ENCODE data around the gene TIFAB. TPM values are rescaled to one million over a fixed set of nuclear protein-coding genes. Genes with fewer than 3 reads are reported as not detected.

The TIFAB gene
- total and polyA plus RNA-seq, 4 experiments from 2014 or later = 0.19 TPM; not detected in 3

DNA sequence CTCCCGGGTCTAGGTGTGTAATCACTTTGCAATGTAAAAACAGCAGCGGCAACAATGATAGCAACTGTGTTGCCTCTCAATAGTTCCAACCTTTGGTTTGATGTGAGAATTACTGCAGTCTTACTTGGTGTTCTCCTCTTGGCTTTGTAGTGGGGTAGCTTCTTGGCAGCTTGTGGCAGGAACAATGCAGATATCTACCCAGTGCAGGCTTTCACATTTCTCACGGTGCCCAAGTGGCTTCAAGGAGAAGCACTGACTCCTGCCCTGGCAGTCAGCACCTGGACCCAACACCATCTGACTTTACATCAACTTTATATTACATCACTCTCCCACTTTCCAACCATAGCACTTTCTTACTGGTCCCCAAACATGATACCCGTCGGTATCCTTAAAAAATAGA, 28.4 kb upstream of the TIFAB start:
- H3K4me3 Mint-ChIP-seq = no peak overlapping the region
- no peaks in the 10 kb centered on the region for H3K4me1 Mint-ChIP-seq
- Histone ChIP-seq H3K4me3 (ENCODE audit: low read length in 2 of 2) (no peak overlapping the region), H3K4me1 (ENCODE audit: insufficient read depth, low read length) (no peaks in the 10 kb centered on the region), H3K9me3 (ENCODE audit: control insufficient read depth in 1 of 2, low read length in 2 of 2) (no peaks in the 10 kb centered on the region), H3K27me3 (ENCODE audit: insufficient read depth, low read length) (peaks cover 2% of the 10 kb centered on the region), H3K36me3 (ENCODE audit: insufficient read depth, low read length) (no peaks in the 10 kb centered on the region), H3K27ac (ENCODE audit: low read depth, low read length) (no peak overlapping the region)
- ChIA-PET POLR2A (ENCODE audit: partially characterized antibody) (no interaction called here), CTCF (ENCODE audit: partially characterized antibody) (interaction anchor here (1.2 to 2.5 kb wide), 3 partner anchors 15 to 86 kb away, joined by 5 to 13 read pairs (median 6); no protein-coding TSS in a partner anchor)
- intact Hi-C loops (cut with micrococcal nuclease) = no loop called here
- H3K27ac Mint-ChIP-seq = no peak overlapping the region
- no peaks in the 10 kb centered on the region for H3K36me3 Mint-ChIP-seq
- peaks cover 15 to 29% of the 10 kb centered on the region in 2 donors for H3K27me3 Mint-ChIP-seq
- H3K9me3 Mint-ChIP-seq = no peaks in the 10 kb centered on the region
- DNase-seq = no peak

GRCh38 chr5:135478938-135479337, 26.8 kb upstream of the TIFAB start:
- POLR2A ChIA-PET (ENCODE audit: partially characterized antibody) = no interaction called here
- Histone ChIP-seq H3K4me3 (ENCODE audit: low read length in 2 of 2) (no peak overlapping the region), H3K36me3 (ENCODE audit: insufficient read depth, low read length) (no peaks in the 10 kb centered on the region), H3K27me3 (ENCODE audit: insufficient read depth, low read length) (no peaks in the 10 kb centered on the region), H3K4me1 (ENCODE audit: insufficient read depth, low read length) (no peaks in the 10 kb centered on the region), H3K9me3 (ENCODE audit: control insufficient read depth in 1 of 2, low read length in 2 of 2) (no peaks in the 10 kb centered on the region), H3K27ac (ENCODE audit: low read depth, low read length) (no peak overlapping the region)
- intact Hi-C loops (cut with micrococcal nuclease) = no loop called here
- CTCF ChIA-PET (ENCODE audit: partially characterized antibody) = interaction anchor here (2.2 to 2.5 kb wide), 2 partner anchors 21 to 88 kb away, joined by 6 to 13 read pairs; no protein-coding TSS in a partner anchor
- H3K4me1 Mint-ChIP-seq = no peaks in the 10 kb centered on the region
- H3K27ac Mint-ChIP-seq = no peak overlapping the region
- peaks cover 9 to 26% of the 10 kb centered on the region in 2 donors for H3K27me3 Mint-ChIP-seq
- H3K4me3 Mint-ChIP-seq = no peak overlapping the region
- H3K36me3 Mint-ChIP-seq = no peaks in the 10 kb centered on the region
- no peak for DNase-seq
- no peaks in the 10 kb centered on the region for H3K9me3 Mint-ChIP-seq

DNA sequence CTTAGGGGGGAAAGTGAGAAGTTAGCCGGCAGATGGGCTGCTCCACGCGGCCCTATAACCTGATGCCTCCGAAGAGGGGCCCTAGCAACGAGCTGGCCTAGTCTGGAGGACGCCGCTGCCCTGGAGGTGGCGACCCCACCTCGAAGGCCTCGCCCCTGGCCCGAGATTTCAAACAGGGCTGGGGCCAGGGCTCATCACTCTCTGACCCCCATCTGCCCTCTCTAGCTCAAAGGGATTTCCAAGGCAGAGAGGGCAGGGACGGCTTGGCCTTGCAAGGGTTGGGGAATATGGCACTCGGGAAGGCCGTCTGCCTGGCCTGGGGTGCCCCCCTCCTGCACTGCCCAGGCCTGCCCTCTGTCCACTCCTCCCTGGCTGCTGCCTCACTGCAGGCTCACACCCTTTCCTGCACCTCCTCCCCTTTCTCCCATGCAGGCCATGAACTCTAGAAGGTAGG, 25.5 kb upstream of the TIFAB start:
- CTCF ChIA-PET (ENCODE audit: partially characterized antibody) = interaction anchor here (1.0 to 1.3 kb wide), 2 partner anchors 15 to 84 kb away, joined by 3 read pairs; no protein-coding TSS in a partner anchor

GRCh38 chr5:135476615-135477581, 24.7 kb upstream of the TIFAB start:
- Mint-ChIP-seq H3K27ac (no peak overlapping the region), H3K27me3 (peaks cover 9 to 28% of the 10 kb centered on the region in 2 donors), H3K4me3 (no peak overlapping the region), H3K9me3 (no peaks in the 10 kb centered on the region), H3K4me1 (no peaks in the 10 kb centered on the region), H3K36me3 (no peaks in the 10 kb centered on the region)
- POLR2A ChIA-PET (ENCODE audit: partially characterized antibody) = no interaction called here
- Histone ChIP-seq H3K27ac (ENCODE audit: low read depth, low read length) (no peak overlapping the region), H3K4me1 (ENCODE audit: insufficient read depth, low read length) (no peaks in the 10 kb centered on the region), H3K36me3 (ENCODE audit: insufficient read depth, low read length) (no peaks in the 10 kb centered on the region), H3K9me3 (ENCODE audit: control insufficient read depth in 1 of 2, low read length in 2 of 2) (no peaks in the 10 kb centered on the region), H3K27me3 (ENCODE audit: insufficient read depth, low read length) (no peaks in the 10 kb centered on the region), H3K4me3 (ENCODE audit: low read length in 2 of 2) (no peak overlapping the region)
- intact Hi-C loops (cut with micrococcal nuclease) = no loop called here
- no peak for DNase-seq
- CTCF ChIA-PET (ENCODE audit: partially characterized antibody) = interaction anchor here (1.0 kb wide), 1 partner anchor 14 kb away, joined by 3 read pairs; no protein-coding TSS in a partner anchor

More for the DNA sequence above, 25.5 kb upstream of the TIFAB start:
- intact Hi-C loops (cut with micrococcal nuclease) = no loop called here
- POLR2A ChIA-PET (ENCODE audit: partially characterized antibody) = no interaction called here
- no peaks in the 10 kb centered on the region for H3K36me3 ChIP-seq (ENCODE audit: insufficient read depth, low read length)
- Mint-ChIP-seq H3K27ac (no peak overlapping the region), H3K9me3 (no peaks in the 10 kb centered on the region), H3K27me3 (peaks cover 9 to 27% of the 10 kb centered on the region in 2 donors), H3K36me3 (no peaks in the 10 kb centered on the region), H3K4me3 (no peak overlapping the region), H3K4me1 (no peaks in the 10 kb centered on the region)
- H3K4me3 ChIP-seq (ENCODE audit: low read length in 2 of 2) = no peak overlapping the region
- DNase-seq = no peak
- no peaks in the 10 kb centered on the region for H3K9me3 ChIP-seq (ENCODE audit: control insufficient read depth in 1 of 2, low read length in 2 of 2)
- H3K27ac ChIP-seq (ENCODE audit: low read depth, low read length) = no peak overlapping the region
- no peaks in the 10 kb centered on the region for H3K27me3 ChIP-seq (ENCODE audit: insufficient read depth, low read length)
- H3K4me1 ChIP-seq (ENCODE audit: insufficient read depth, low read length) = no peaks in the 10 kb centered on the region

DNA sequence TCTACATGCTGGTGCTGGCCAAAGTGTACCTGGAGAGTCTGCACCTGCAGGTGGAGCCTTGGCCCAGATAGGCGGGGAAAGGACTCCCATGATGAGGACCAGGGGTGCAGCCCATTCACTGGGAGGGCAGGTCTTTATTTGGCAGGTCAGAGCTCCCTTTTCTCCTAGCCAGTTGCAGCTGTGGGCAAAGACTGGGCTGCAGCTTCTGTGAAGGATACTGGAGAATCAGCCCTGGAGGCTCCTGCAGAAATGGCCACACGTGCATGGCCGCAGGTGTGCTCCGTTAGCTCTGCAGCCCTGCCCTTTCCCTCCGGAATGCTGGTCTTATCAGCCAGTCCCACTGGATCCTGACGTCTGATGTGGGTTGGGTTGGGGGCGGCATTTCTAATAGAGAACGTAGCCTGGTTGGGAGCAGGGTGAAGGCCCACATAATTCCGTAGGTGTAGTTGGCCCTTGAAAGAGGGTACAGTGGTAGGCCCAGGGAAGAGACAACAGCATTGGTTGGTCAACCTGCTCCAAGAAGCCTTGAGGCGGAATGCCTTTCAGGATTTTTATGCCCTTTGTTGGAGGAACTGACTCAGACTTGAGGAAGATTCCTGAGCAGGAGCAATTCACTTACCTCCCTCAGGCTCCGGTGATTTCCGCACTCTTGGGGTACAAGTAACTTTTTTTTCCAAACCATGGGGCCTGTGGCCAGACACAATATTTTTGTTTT, 22.0 kb upstream of the TIFAB start:
- Histone ChIP-seq H3K36me3 (ENCODE audit: insufficient read depth, low read length) (no peaks in the 10 kb centered on the region), H3K4me3 (ENCODE audit: low read length in 2 of 2) (no peak overlapping the region), H3K4me1 (ENCODE audit: insufficient read depth, low read length) (no peaks in the 10 kb centered on the region), H3K27me3 (ENCODE audit: insufficient read depth, low read length) (no peaks in the 10 kb centered on the region), H3K27ac (ENCODE audit: low read depth, low read length) (no peak overlapping the region), H3K9me3 (ENCODE audit: control insufficient read depth in 1 of 2, low read length in 2 of 2) (no peaks in the 10 kb centered on the region)
- Mint-ChIP-seq H3K9me3 (no peaks in the 10 kb centered on the region), H3K27ac (no peak overlapping the region), H3K4me3 (no peak overlapping the region), H3K4me1 (no peaks in the 10 kb centered on the region), H3K27me3 (peaks cover 9 to 21% of the 10 kb centered on the region in 2 donors), H3K36me3 (no peaks in the 10 kb centered on the region)
- intact Hi-C loops (cut with micrococcal nuclease) = no loop called here
- no peak for DNase-seq
- ChIA-PET POLR2A (ENCODE audit: partially characterized antibody) (no interaction called here), CTCF (ENCODE audit: partially characterized antibody) (interaction anchor here (0.9 to 1.1 kb wide), 3 partner anchors 8 to 78 kb away, joined by 3 to 5 read pairs (median 3); no protein-coding TSS in a partner anchor)

DNA sequence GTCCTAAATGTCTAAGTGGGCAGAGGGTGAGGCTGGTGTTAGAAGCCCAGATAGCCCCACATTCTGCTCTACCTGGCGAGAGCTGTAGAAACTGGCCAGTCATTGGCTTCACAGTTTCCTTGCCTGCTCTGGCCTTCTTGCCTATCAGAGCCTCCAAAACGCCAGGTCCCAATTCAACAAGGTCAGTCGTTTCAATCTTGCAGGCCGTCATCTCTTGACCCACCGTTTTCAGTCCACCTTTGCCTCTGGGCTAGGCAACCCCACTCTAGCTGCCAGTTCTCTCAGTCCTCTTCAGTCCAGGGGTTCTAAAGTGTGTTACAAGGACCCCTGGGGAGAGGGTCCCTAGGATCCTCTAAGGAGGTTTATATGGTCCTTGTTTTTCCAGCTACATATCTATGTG, 20.0 kb upstream of the TIFAB start:
- Mint-ChIP-seq H3K4me1 (no peaks in the 10 kb centered on the region), H3K4me3 (no peak overlapping the region), H3K9me3 (no peaks in the 10 kb centered on the region), H3K27ac (peak overlapping the region in 1 of 7 donors; percentile 58), H3K27me3 (peaks cover 7 to 32% of the 10 kb centered on the region in 2 donors), H3K36me3 (no peaks in the 10 kb centered on the region)
- CTCF ChIA-PET (ENCODE audit: partially characterized antibody) = interaction anchor here (1.2 kb wide), 1 partner anchor 90 kb away, joined by 3 read pairs; no protein-coding TSS in a partner anchor
- no peaks in the 10 kb centered on the region for H3K36me3 ChIP-seq (ENCODE audit: insufficient read depth, low read length)
- no peaks in the 10 kb centered on the region for H3K9me3 ChIP-seq (ENCODE audit: control insufficient read depth in 1 of 2, low read length in 2 of 2)
- H3K27me3 ChIP-seq (ENCODE audit: insufficient read depth, low read length) = no peaks in the 10 kb centered on the region
- no peak overlapping the region for H3K4me3 ChIP-seq (ENCODE audit: low read length in 2 of 2)
- no peaks in the 10 kb centered on the region for H3K4me1 ChIP-seq (ENCODE audit: insufficient read depth, low read length)
- POLR2A ChIA-PET (ENCODE audit: partially characterized antibody) = no interaction called here
- no peak for DNase-seq
- no peak overlapping the region for H3K27ac ChIP-seq (ENCODE audit: low read depth, low read length)
- intact Hi-C loops (cut with micrococcal nuclease) = no loop called here

DNA sequence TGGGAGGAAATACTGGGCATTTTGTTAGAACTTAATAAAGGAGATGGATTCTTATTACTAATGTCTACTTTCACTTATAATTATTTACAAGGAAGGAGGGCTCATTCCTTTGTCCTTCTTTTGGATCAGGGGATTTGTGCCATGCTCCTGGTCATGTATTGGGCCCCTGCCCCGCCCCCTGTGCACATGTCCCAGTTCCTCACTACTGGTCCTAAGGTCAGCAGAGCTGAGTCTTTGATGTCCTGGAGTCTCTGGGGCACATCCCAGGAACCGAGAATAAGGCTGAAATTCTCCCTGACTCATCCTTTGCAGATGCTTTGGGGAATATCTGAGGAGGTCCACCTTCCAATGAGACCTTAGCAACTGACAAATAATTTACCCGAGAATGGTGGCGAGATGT, 19.6 kb upstream of the TIFAB start:
- Histone ChIP-seq H3K4me3 (ENCODE audit: low read length in 2 of 2) (no peak overlapping the region), H3K9me3 (ENCODE audit: control insufficient read depth in 1 of 2, low read length in 2 of 2) (no peaks in the 10 kb centered on the region), H3K36me3 (ENCODE audit: insufficient read depth, low read length) (no peaks in the 10 kb centered on the region), H3K27me3 (ENCODE audit: insufficient read depth, low read length) (no peaks in the 10 kb centered on the region), H3K4me1 (ENCODE audit: insufficient read depth, low read length) (no peaks in the 10 kb centered on the region), H3K27ac (ENCODE audit: low read depth, low read length) (no peak overlapping the region)
- Mint-ChIP-seq H3K27me3 (peaks cover 4 to 30% of the 10 kb centered on the region in 2 donors), H3K4me1 (no peaks in the 10 kb centered on the region), H3K4me3 (no peak overlapping the region), H3K9me3 (no peaks in the 10 kb centered on the region), H3K36me3 (no peaks in the 10 kb centered on the region), H3K27ac (no peak overlapping the region)
- DNase-seq = no peak
- ChIA-PET CTCF (ENCODE audit: partially characterized antibody) (no interaction called here), POLR2A (ENCODE audit: partially characterized antibody) (no interaction called here)
- intact Hi-C loops (cut with micrococcal nuclease) = no loop called here

All from CD4-positive, alpha-beta memory T cell (primary cell).